Measurements from ENCODE around the gene NUS1.
"Not testable (repeated sequence)": the region's sequence is repeated elsewhere in the genome, so short reads cannot be mapped to it uniquely, and the experiment has no call there.

NUS1 gene

GRCh38 chr6:117721520-117721919 lies 46.3 kb downstream of the NUS1 start:
- not testable (repeated sequence) for DNase-seq

DNA sequence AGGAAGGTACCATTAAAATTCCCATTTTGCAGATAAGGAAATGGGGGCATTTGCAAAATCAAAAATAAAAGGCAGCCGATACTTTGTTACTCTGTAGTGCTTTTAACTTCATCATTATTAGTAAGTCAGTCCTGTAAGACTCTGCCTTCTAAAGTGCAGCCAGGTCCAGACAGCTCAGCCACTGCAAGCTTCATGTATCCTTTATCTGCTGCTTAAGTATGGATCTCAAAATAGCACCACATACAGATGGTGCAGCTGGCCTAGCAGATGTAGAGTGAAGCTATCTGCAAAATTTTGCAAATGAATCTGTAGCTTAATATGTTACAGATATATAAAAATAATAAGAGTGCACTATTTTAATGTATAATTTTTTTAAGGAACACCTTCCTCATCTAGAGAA lies 53.4 kb downstream of the NUS1 start:
- no peak for DNase-seq

DNA sequence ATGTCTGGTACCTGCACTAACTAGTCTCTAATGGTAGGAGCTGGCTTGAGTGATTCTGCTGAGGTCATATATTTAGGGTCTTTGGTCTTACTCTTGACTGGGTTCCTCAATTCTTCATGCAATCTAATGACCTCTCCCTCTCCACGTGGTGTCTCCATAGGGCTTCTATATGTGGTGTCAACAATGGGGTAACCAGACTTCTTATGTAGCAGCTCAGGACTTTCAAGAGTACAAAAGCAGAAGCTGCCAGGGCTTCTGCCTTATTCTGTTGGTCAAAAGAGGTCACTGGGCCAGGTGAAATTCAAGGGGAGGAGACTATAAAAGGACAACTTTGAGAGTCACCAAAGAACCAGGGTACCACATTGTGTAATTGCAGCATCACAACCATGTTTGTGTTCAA lies 54.3 kb downstream of the NUS1 start:
- no peak for DNase-seq

GRCh38 chr6:117733341-117733740 lies 58.1 kb downstream of the NUS1 start:
- DNase-seq, result no peak

DNA sequence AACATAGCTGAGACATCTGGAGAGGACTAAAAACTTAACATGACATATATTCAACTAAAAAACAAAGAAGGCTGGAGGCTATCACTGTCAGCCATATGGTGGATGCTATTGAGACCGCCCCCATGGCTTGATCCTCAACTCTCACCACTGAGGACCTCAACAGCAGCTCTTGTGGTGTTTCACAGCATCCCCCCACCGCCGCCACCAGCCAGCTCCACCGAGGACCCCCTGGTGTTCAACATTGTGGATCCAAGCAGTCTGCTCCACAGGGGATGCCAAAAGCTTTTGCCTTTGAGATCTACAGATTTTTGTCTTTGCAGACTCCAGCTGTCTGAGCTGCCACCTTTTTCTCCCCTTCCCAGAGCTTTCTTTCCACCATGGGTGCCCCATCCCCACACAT lies 64.6 kb downstream of the NUS1 start:
- no peak for DNase-seq

GRCh38 chr6:117740605-117741004 lies 65.3 kb downstream of the NUS1 start:
- no peak for DNase-seq

DNA sequence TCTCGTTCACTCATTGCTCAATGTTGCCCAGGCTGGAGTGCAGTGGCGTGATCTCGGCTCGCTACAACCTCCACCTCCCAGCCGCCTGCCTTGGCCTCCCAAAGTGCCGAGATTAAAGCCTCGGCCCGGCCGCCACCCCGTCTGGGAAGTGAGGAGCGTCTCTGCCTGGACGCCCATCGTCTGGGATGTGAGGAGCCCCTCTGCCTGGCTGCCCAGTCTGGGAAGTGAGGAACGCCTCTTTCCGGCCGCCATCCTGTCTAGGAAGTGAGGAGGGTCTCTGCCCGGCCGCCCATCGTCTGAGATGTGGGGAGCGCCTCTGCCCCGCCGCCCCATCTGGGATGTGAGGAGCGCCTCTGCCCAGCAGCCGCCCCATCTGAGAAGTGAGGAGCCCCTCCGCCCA lies 75.4 kb downstream of the NUS1 start:
- not testable (repeated sequence) for DNase-seq
